ENCODE measurements around the gene IGFN1. TPM values are rescaled to one million over a fixed set of nuclear protein-coding genes. Genes with fewer than 3 reads are reported as not detected.

IGFN1 gene
- total RNA-seq, 2 experiments from 2014 or later, result not detected

DNA sequence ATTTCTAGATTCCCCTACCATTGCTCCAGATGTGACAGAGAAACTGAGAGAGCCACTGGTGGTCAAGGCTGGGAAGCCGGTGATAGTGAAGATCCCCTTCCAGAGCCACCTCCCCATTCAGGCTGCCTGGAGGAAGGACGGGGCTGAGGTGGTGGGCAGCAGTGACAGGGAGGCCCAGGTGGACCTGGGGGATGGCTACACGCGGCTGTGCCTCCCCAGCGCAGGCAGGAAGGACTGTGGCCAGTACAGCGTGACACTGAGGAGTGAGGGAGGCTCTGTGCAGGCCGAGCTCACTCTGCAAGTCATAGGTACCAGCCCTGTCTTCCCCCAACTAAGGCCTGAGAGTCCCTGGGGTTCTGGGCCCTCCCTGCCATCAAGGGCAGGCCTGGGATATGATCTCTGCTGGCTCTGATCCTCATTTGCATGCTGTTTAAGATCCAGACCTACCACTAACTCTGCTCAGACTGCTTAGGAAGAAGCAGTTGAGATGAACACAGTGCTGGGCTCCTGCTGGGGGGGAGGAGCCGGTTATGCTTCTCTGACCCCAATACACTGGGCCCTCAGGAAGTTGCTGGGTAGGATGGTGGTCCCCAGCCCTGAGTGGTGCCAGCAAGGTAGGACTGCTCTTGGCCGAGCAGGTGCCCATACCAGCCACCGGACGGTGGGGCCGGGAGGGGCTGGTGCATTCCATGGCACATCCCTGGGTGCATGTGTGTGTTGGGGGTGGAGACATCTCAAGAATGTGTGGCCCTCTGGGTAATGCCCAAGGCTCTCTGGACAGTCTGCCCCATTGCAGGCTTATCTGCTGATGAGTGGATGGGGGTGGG lies 25.1 kb downstream of the IGFN1 start:
- H3K4me1 ChIP-seq (ENCODE audit: insufficient read depth, low read length), result no peaks in the 10 kb centered on the region
- Mint-ChIP-seq H3K9me3 (no peaks in the 10 kb centered on the region), H3K27me3 (peaks cover 19% of the 10 kb centered on the region), H3K27ac (no peak overlapping the region), H3K4me1 (ENCODE audit: low read depth) (no peaks in the 10 kb centered on the region), H3K4me3 (no peak overlapping the region), H3K36me3 (ENCODE audit: low read depth) (no peaks in the 10 kb centered on the region)
- CTCF ChIA-PET, result no interaction called here
- intact Hi-C loops (cut with DNase I, micrococcal nuclease), result no loop called here
- TF ChIP-seq, protein P1, sequence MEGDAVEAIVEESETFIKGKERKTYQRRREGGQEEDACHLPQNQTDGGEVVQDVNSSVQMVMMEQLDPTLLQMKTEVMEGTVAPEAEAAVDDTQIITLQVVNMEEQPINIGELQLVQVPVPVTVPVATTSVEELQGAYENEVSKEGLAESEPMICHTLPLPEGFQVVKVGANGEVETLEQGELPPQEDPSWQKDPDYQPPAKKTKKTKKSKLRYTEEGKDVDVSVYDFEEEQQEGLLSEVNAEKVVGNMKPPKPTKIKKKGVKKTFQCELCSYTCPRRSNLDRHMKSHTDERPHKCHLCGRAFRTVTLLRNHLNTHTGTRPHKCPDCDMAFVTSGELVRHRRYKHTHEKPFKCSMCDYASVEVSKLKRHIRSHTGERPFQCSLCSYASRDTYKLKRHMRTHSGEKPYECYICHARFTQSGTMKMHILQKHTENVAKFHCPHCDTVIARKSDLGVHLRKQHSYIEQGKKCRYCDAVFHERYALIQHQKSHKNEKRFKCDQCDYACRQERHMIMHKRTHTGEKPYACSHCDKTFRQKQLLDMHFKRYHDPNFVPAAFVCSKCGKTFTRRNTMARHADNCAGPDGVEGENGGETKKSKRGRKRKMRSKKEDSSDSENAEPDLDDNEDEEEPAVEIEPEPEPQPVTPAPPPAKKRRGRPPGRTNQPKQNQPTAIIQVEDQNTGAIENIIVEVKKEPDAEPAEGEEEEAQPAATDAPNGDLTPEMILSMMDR (IDR thresholded peaks at IDR 0.05), result no peak
- POLR2A ChIA-PET, result no interaction called here
- no peaks in the 10 kb centered on the region for H3K36me3 ChIP-seq (ENCODE audit: insufficient read depth, low read length)
- H3K4me3 ChIP-seq (ENCODE audit: low read length), result no peak overlapping the region
- ATAC-seq (ENCODE audit: poor library complexity) (no peak), DNase-seq (peak in 1 of 14 experiments; percentile 23)
- no peaks in the 10 kb centered on the region for H3K9me3 ChIP-seq (ENCODE audit: control insufficient read depth in 1 of 2, insufficient read depth in 1 of 2, low read length in 2 of 2)
- peaks cover 0 to 7% of the 10 kb centered on the region in 2 experiments for H3K27me3 ChIP-seq (ENCODE audit: control insufficient read depth in 1 of 2, insufficient read depth in 2 of 2, low read length in 2 of 2)
- H3K27ac ChIP-seq (ENCODE audit: low read depth in 1 of 2, low read length in 2 of 2), result no peak overlapping the region

DNA sequence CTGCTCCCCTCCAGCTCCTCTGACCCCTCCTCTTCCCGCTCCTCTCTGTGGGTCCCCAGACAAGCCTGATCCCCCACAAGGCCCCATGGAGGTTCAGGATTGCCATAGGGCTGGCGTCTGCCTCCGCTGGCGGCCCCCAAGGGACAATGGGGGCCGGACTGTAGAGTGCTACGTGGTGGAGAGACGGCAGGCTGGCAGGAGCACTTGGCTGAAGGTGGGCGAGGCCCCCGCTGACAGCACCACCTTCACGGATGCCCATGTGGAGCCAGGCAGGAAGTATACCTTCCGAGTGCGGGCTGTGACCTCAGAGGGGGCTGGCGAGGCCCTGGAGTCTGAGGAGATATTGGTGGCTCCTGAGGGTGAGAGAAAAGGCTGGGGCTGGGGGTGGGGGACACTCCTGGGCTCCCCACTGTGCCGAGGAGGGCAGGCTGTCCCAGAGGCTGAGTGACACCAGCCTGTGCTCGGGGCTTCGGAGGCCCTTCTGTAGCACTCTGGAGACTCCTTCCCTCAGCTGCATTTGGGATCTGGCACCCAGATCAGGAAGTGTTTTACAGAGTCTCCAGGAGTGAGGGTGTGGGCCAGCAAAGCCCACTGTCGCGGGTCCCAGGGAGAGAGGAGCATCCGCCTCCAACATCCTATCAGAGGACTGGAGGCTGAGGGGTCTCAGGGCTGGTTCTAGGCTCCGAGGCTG lies 25.9 kb downstream of the IGFN1 start:
- CTCF ChIA-PET, result no interaction called here
- no peak overlapping the region for H3K4me3 ChIP-seq (ENCODE audit: low read length)
- H3K27ac Mint-ChIP-seq, result no peak overlapping the region

DNA sequence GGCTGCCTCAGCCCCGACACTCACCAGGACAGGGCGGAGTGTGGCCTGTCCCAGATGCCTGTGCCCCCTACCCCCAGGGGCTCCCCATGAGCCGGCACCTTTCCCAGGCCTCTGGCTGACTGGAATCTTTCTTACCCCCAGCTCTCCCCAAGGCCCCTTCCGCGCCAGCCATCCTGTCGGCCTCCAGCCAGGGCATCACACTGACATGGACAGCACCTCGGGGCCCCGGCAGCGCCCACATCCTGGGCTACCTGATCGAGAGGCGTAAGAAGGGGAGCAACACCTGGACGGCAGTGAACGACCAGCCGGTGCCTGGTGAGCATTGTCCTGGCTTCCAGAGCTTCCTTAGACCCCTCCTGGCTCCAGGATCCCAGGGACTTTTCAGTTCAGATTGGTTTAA lies 26.5 kb downstream of the IGFN1 start:
- CTCF ChIA-PET, result no interaction called here
- Histone ChIP-seq H3K9me3 (ENCODE audit: control insufficient read depth in 1 of 2, insufficient read depth in 1 of 2, low read length in 2 of 2) (no peaks in the 10 kb centered on the region), H3K4me3 (ENCODE audit: low read length) (no peak overlapping the region), H3K36me3 (ENCODE audit: insufficient read depth, low read length) (no peaks in the 10 kb centered on the region), H3K27ac (ENCODE audit: low read depth in 1 of 2, low read length in 2 of 2) (no peak overlapping the region), H3K27me3 (ENCODE audit: control insufficient read depth in 1 of 2, insufficient read depth in 2 of 2, low read length in 2 of 2) (no peaks in the 10 kb centered on the region), H3K4me1 (ENCODE audit: insufficient read depth, low read length) (no peaks in the 10 kb centered on the region)
- peaks cover 5% of the 10 kb centered on the region for H3K27me3 Mint-ChIP-seq
- no peak overlapping the region for H3K27ac Mint-ChIP-seq
- TF ChIP-seq, protein P1 (IDR thresholded peaks at IDR 0.05), result no peak
- H3K4me3 Mint-ChIP-seq, result no peak overlapping the region
- no peaks in the 10 kb centered on the region for H3K36me3 Mint-ChIP-seq (ENCODE audit: low read depth)
- DNase-seq (peak in 2 of 14 experiments; percentile 1 to 29), ATAC-seq (ENCODE audit: poor library complexity) (no peak)
- no peaks in the 10 kb centered on the region for H3K9me3 Mint-ChIP-seq
- H3K4me1 Mint-ChIP-seq (ENCODE audit: low read depth), result no peaks in the 10 kb centered on the region
- POLR2A ChIA-PET, result no interaction called here
- intact Hi-C loops (cut with DNase I, micrococcal nuclease), result no loop called here

More for the DNA sequence above, 25.9 kb downstream of the IGFN1 start:
- intact Hi-C loops (cut with DNase I, micrococcal nuclease), result no loop called here
- Mint-ChIP-seq H3K36me3 (ENCODE audit: low read depth) (no peaks in the 10 kb centered on the region), H3K4me3 (no peak overlapping the region), H3K27me3 (peaks cover 11% of the 10 kb centered on the region), H3K9me3 (no peaks in the 10 kb centered on the region), H3K4me1 (ENCODE audit: low read depth) (no peaks in the 10 kb centered on the region)
- Histone ChIP-seq H3K36me3 (ENCODE audit: insufficient read depth, low read length) (no peaks in the 10 kb centered on the region), H3K9me3 (ENCODE audit: control insufficient read depth in 1 of 2, insufficient read depth in 1 of 2, low read length in 2 of 2) (no peaks in the 10 kb centered on the region), H3K27ac (ENCODE audit: low read depth in 1 of 2, low read length in 2 of 2) (no peak overlapping the region), H3K4me1 (ENCODE audit: insufficient read depth, low read length) (no peaks in the 10 kb centered on the region), H3K27me3 (ENCODE audit: control insufficient read depth in 1 of 2, insufficient read depth in 2 of 2, low read length in 2 of 2) (peaks cover 0 to 5% of the 10 kb centered on the region in 2 experiments)
- POLR2A ChIA-PET, result no interaction called here
- no peak for ATAC-seq (ENCODE audit: poor library complexity)
- TF ChIP-seq, protein P1 (IDR thresholded peaks at IDR 0.05), result no peak
- peak in 2 of 14 experiments; percentile 1 to 23 for DNase-seq

Measured in CD4-positive, alpha-beta T cell (primary cell).